IMR-90 (cell line): ENCODE results near the gene GK. TPM values are rescaled to one million over a fixed set of nuclear protein-coding genes. Genes with fewer than 3 reads are reported as not detected.

ENCODE experiments used
- ATAC-seq: fragments of 200-7000 bp; cut with Tn5 transposase; 2 replicates; pipeline ENCODE4 v1.9.1; 2020; ENCODE audit warnings: low read depth, mild to moderate bottlenecking, moderate library complexity
- BruUV-seq: library from RNA; stranded (reverse); fragments of 400-500 nt; replicated peaks from 2 replicates; lab custom pipeline; 2021; lab: Mats Ljungman, UMichigan
- CTCF ChIA-PET: fragments of 300-600 bp; formaldehyde crosslinking; extraction: SDS; loops from one replicate; lab custom pipeline; 2021; ENCODE audit warnings: antibody characterized with exemption; lab: Yijun Ruan, JAX
- POLR2A ChIA-PET: fragments of 300-600 bp; sonication (Branson Sonifier 250); formaldehyde crosslinking; loops from one replicate; lab custom pipeline; 2022; ENCODE audit warnings: antibody characterized with exemption; ENCODE audit not compliant: unreplicated experiment; lab: Charles Lee
- DNase-seq: peaks from one replicate; pipeline ENCODE4 v3.0.0; 2013
- H2AFZ ChIP-seq: replicated peaks from 2 replicates; pipeline ENCODE3; 2013; ENCODE audit warnings: low read length, mild to moderate bottlenecking; ENCODE audit not compliant: poor library complexity
- H2AK5ac ChIP-seq: 2 replicates; pipeline ENCODE4 v1.6.1; 2013; ENCODE audit warnings: low read depth, low read length, inconsistent platforms
- H2AK9ac ChIP-seq: replicated peaks from 2 replicates; pipeline ENCODE3; 2013; ENCODE audit warnings: mild to moderate bottlenecking, low read depth, low read length, moderate library complexity; ENCODE audit not compliant: poor library complexity
- H2BK120ac ChIP-seq: 2 replicates; pipeline ENCODE4 v1.6.1; 2013; ENCODE audit warnings: low read depth, low read length, inconsistent platforms
- H2BK15ac ChIP-seq: 3 replicates; pipeline ENCODE4 v1.6.1; 2013; ENCODE audit warnings: low read depth, low read length, inconsistent platforms
- H2BK20ac ChIP-seq: 2 replicates; pipeline ENCODE4 v1.6.1; 2013; ENCODE audit warnings: low read depth, mild to moderate bottlenecking, inconsistent platforms, low read length, moderate library complexity
- H2BK5ac ChIP-seq: 2 replicates; pipeline ENCODE4 v1.6.1; 2013; ENCODE audit warnings: mild to moderate bottlenecking, low read depth, low read length, inconsistent platforms; ENCODE audit not compliant: poor library complexity, severe bottlenecking
- H3K14ac ChIP-seq: replicated peaks from 2 replicates; pipeline ENCODE4 v1.6.1; 2013; ENCODE audit warnings: low read depth, low read length, inconsistent platforms
- H3K18ac ChIP-seq: 2 replicates; pipeline ENCODE4 v1.6.1; 2013; ENCODE audit warnings: low read depth, low read length, control low read depth
- H3K23ac ChIP-seq: 2 replicates; pipeline ENCODE4 v1.6.1; 2013; ENCODE audit warnings: low read depth, low read length, inconsistent platforms
- H3K27ac ChIP-seq: 2 replicates; pipeline ENCODE4 v1.5.1; 2013; ENCODE audit warnings: mild to moderate bottlenecking, control low read depth, low read length; ENCODE audit not compliant: insufficient read depth
- H3K27me3 ChIP-seq: 2 replicates; pipeline ENCODE4 v1.6.1; 2013; ENCODE audit warnings: low read length; ENCODE audit not compliant: control insufficient read depth, insufficient read depth
- H3K36me3 ChIP-seq: 2 replicates; pipeline ENCODE4 v1.6.1; 2013; ENCODE audit warnings: low read length, mixed read lengths; ENCODE audit not compliant: control insufficient read depth, insufficient read depth
- H3K4ac ChIP-seq: 2 replicates; pipeline ENCODE4 v1.6.1; 2013; ENCODE audit warnings: low read depth, low read length, inconsistent platforms
- H3K4me1 ChIP-seq: 2 replicates; pipeline ENCODE4 v1.6.1; 2013; ENCODE audit warnings: low read length, mixed read lengths; ENCODE audit not compliant: control insufficient read depth, insufficient read depth
- H3K4me2 ChIP-seq: 2 replicates; pipeline ENCODE4 v1.6.1; 2013; ENCODE audit warnings: low read depth, mild to moderate bottlenecking, control low read depth, low read length, moderate library complexity
- H3K4me3 ChIP-seq: 2 replicates; pipeline ENCODE4 v1.5.1; 2013; ENCODE audit warnings: low read depth, mild to moderate bottlenecking, control low read depth, low read length, moderate library complexity; ENCODE audit not compliant: insufficient read depth
- H3K56ac ChIP-seq: 2 replicates; pipeline ENCODE4 v1.6.1; 2013; ENCODE audit warnings: low read length, inconsistent platforms; ENCODE audit not compliant: insufficient read depth; ENCODE audit errors: extremely low read depth
- H3K79me1 ChIP-seq, 2 experiments: 2 replicates each; pipeline ENCODE4 v1.6.1; 2013; ENCODE audit warnings: low read length in 2 of 2, inconsistent platforms in 1 of 2, low read depth in 1 of 2
- H3K9ac ChIP-seq: 2 replicates; pipeline ENCODE4 v1.6.1; 2013; ENCODE audit warnings: low read depth, low read length, control low read depth
- H3K9me1 ChIP-seq: 2 replicates; pipeline ENCODE4 v1.6.1; 2013; ENCODE audit warnings: low read length, inconsistent platforms; ENCODE audit not compliant: insufficient read depth
- H3K9me3 ChIP-seq: 2 replicates; pipeline ENCODE4 v1.6.1; 2013; ENCODE audit warnings: low read length; ENCODE audit not compliant: control insufficient read depth, insufficient read depth
- H4K20me1 ChIP-seq: 2 replicates; pipeline ENCODE4 v1.6.1; 2013; ENCODE audit warnings: low read length, inconsistent platforms; ENCODE audit not compliant: insufficient read depth
- H4K5ac ChIP-seq: 2 replicates; pipeline ENCODE4 v1.6.1; 2013; ENCODE audit warnings: mild to moderate bottlenecking, low read depth, low read length, control low read depth
- H4K8ac ChIP-seq, 2 experiments: 2 replicates each; pipeline ENCODE4 v1.6.1; 2013; ENCODE audit warnings: low read depth in 2 of 2, low read length in 2 of 2, control low read depth in 1 of 2, inconsistent platforms in 1 of 2
- H4K91ac ChIP-seq: 2 replicates; pipeline ENCODE4 v1.6.1; 2013; ENCODE audit warnings: low read depth, low read length, inconsistent platforms; ENCODE audit not compliant: insufficient read depth
- CEBPB ChIP-seq: IDR thresholded peaks from 2 replicates; pipeline ENCODE4 v1.6.1; 2012; ENCODE audit warnings: low read depth, low read length, improper control_type of control experiment
- CHD1 ChIP-seq: IDR thresholded peaks from 2 replicates; pipeline ENCODE4 v1.6.1; 2012; ENCODE audit warnings: low read depth, low read length, improper control_type of control experiment
- FOS ChIP-seq: fragments of 150-350 bp; IDR thresholded peaks from 2 replicates; pipeline ENCODE4 v1.6.1; 2016; ENCODE audit warnings: low read depth, low read length
- MAZ ChIP-seq: IDR thresholded peaks from 2 replicates; pipeline ENCODE4 v1.6.1; 2012; ENCODE audit warnings: low read depth, mild to moderate bottlenecking, low read length, improper control_type of control experiment, moderate library complexity, borderline replicate concordance
- POLR2A ChIP-seq: IDR thresholded peaks from 2 replicates; pipeline ENCODE4 v1.6.1; 2012; ENCODE audit warnings: mild to moderate bottlenecking, low read depth, low read length
- SMC3 ChIP-seq: fragments of 150-350 bp; IDR thresholded peaks from 2 replicates; pipeline ENCODE4 v1.6.1; 2016; ENCODE audit warnings: low read depth, mild to moderate bottlenecking, antibody characterized with exemption, low read length, moderate library complexity
- WGBS, 2 experiments: methylation state at CpG; one replicate each; pipeline versions ENCODE4 v1.1.5 to v1.1.7; 2013; ENCODE audit warnings: missing lambda C conversion rate in 2 of 2; ENCODE audit not compliant: insufficient read length in 1 of 2; ENCODE audit errors: extremely low coverage in 2 of 2; 5-methylcytosine and 5-hydroxymethylcytosine counted together
- dilution Hi-C: fragments of 300-500 bp; cut with HindIII; formaldehyde crosslinking; loops from one replicate; pipeline ENCODE4 v1.14.3; 2018; ENCODE audit warnings: low sequenced_read_pairs; ENCODE audit not compliant: unreplicated experiment
- in situ Hi-C: fragments of 300-500 bp; cut with MboI; formaldehyde crosslinking; loops from 3 replicates; pipeline ENCODE4 v1.14.3; 2019; ENCODE audit warnings: low sequenced_read_pairs, inconsistent platforms, mixed read lengths
- intact Hi-C: fragments of 100-400 bp; cut with micrococcal nuclease; formaldehyde crosslinking; loops from 2 replicates; pipeline ENCODE4 v1.10.0; 2022
- polyA plus RNA-seq, 3 experiments: library from polyadenylated mRNA; depleted of rRNA; stranded (reverse); fragments of >200 nt; gene quantifications; 2 replicates each; pipeline ENCODE4 v1.2.3, GENCODE V29; 2012; ENCODE audit warnings: low replicate concordance in 1 of 3
- total RNA-seq: library from RNA; depleted of rRNA; stranded (reverse); fragments of >200 nt; gene quantifications from 2 replicates; pipeline ENCODE4 v1.2.3, GENCODE V29; 2012
- TF ChIP-seq, protein P1 (sequence below): fragments of 150-350 bp; IDR thresholded peaks from 2 replicates; pipeline ENCODE4 v1.6.1; 2017; ENCODE audit warnings: mild to moderate bottlenecking, antibody characterized with exemption, low read length, low read depth

The GK gene
- total and polyA plus RNA-seq, 2 of the 4 experiments (the other 2 are of a cell fraction): 7.6 to 9.3 TPM

- no peaks in the 10 kb centered on the region for H3K9me3 ChIP-seq
- H4K91ac ChIP-seq: no peak overlapping the region
- H3K4me1 ChIP-seq: peaks cover 4% of the 10 kb centered on the region
- no peak overlapping the region for H4K5ac ChIP-seq
- no peak overlapping the region for H2BK5ac ChIP-seq
- no TSS peak for BruUV-seq
- no peak overlapping the region for H3K27ac ChIP-seq
- no peak overlapping the region for H3K18ac ChIP-seq
- no peak overlapping the region for H2BK15ac ChIP-seq
- H4K20me1 ChIP-seq: no peaks in the 10 kb centered on the region
- no CpG with 5 or more reads among the region's 2 CpGs for WGBS, 2 experiments
- H3K4ac ChIP-seq: no peak overlapping the region
- intact Hi-C loops: no loop called here
- no peak overlapping the region for H3K4me2 ChIP-seq
- no peak overlapping the region for H2BK120ac ChIP-seq
- peaks cover 4% of the 10 kb centered on the region for H3K9me1 ChIP-seq
- H3K23ac ChIP-seq: no peak overlapping the region
- no peak overlapping the region for H3K14ac ChIP-seq
- peaks cover 2 to 8% of the 10 kb centered on the region in 2 experiments for H3K79me1 ChIP-seq
- H3K4me3 ChIP-seq: no peak overlapping the region
- dilution Hi-C loops: no loop called here
- in situ Hi-C loops: no loop called here
- TF ChIP-seq, protein P1, sequence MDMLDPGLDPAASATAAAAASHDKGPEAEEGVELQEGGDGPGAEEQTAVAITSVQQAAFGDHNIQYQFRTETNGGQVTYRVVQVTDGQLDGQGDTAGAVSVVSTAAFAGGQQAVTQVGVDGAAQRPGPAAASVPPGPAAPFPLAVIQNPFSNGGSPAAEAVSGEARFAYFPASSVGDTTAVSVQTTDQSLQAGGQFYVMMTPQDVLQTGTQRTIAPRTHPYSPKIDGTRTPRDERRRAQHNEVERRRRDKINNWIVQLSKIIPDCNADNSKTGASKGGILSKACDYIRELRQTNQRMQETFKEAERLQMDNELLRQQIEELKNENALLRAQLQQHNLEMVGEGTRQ: no peak
- TF ChIP-seq CHD1 (no peak), SMC3 (no peak), FOS (no peak), POLR2A (no peak), MAZ (no peak), CEBPB (no peak)
- H3K36me3 ChIP-seq: peaks cover 13% of the 10 kb centered on the region
- H2AFZ ChIP-seq: no peak overlapping the region
- ATAC-seq (no peak), DNase-seq (no peak)
- POLR2A ChIA-PET: no interaction called here
- H3K27me3 ChIP-seq: no peaks in the 10 kb centered on the region
- CTCF ChIA-PET: no interaction called here
- no peak overlapping the region for H4K8ac ChIP-seq
- no peak overlapping the region for H2AK5ac ChIP-seq
- no peak overlapping the region for H2AK9ac ChIP-seq
- no peak overlapping the region for H2BK20ac ChIP-seq
- no peak overlapping the region for H3K9ac ChIP-seq
- no peak overlapping the region for H3K56ac ChIP-seq
Observed at GRCh38 chrX:30666094-30666493, 12.9 kb downstream of the GK start.
